HS-5 (cell line): ENCODE measurements around the gene OTULIN.

Experiments
- DNase-seq: peaks from one replicate; pipeline ENCODE4 v3.0.0-alpha.2; 2012; ENCODE audit warnings: low read depth

OTULIN gene

DNA sequence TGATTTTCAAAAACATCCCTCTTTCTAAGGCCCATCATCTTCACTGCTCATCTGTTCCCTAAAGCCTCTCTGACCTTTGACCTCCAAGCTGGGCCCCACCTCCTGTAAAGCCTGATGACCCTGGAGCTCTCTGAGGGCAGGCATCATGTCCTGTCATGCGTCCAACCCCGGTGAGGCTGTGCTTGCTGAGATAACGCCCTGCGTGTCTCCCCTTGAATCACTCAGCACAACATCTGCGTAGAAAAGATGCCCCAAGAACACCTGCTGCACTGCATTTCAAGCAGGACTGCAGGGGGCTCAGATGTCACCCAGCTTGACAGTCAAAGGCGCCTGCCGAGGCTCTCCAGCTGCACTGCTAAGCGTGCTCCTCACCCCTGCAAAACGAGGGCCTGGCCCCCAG is 78.0 kb downstream of the OTULIN start:
- no peak for DNase-seq

GRCh38 chr5:14743601-14744295 is 79.2 kb downstream of the OTULIN start:
- no peak for DNase-seq

DNA sequence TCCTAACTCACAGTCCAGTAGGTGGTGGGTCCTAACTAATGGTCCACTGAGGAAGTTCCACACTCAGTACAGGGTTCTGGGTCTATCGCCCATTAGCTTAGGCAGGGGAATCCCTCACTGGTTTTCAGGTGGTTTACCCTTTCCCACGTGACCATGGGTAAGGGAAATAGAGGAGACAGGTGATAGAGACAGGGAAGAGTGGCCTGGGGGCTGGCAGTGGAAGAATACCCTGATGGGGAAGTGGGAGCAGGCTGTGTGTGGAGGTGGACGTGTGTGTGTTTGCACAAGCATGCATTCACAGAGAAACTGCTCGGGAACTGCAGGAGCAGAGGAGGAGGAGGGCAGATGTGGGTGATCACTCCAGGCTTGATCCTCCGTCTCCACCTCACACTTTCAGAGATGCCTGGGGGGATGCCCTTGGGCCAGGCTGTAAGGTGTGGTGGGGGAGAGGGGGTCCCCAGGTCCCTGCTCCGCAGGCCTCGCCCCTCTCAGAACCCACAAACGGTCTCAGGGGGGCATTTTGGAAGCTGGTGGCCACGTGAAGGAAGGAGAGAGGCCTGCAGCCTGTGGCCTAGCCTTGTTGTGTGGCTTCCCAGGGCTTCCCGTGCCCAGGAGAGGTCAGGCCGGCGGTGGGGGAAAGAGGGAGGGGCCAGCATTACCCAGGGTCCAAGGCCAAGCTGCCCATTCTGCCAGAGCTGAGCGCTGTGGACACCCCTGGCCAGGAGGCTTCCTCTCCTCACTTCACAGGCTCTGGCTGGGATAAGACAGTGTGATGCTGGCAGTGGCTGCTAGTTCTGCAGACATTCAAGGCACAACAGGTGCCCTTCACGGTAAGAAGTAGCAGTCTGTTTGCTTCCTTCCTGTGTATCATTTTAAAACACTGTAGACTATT is 80.0 kb downstream of the OTULIN start:
- DNase-seq: no peak

GRCh38 chr5:14745188-14745563 is 80.7 kb downstream of the OTULIN start:
- no peak for DNase-seq

- no peak for DNase-seq
These were observed 81.2 kb downstream of the OTULIN start for GRCh38 chr5:14745753-14746152.

GRCh38 chr5:14748180-14748900 is 83.8 kb downstream of the OTULIN start:
- no peak for DNase-seq
